ENCODE results near the gene SEC14L6. TPM values are rescaled to one million over a fixed set of nuclear protein-coding genes. Genes with fewer than 3 reads are reported as not detected.
A peak's percentile ranks its signal among the peaks of the same experiment; 100 is the strongest.

Gene SEC14L6
- total RNA-seq, 1 donor from 2014 or later: 14.8 TPM

DNA sequence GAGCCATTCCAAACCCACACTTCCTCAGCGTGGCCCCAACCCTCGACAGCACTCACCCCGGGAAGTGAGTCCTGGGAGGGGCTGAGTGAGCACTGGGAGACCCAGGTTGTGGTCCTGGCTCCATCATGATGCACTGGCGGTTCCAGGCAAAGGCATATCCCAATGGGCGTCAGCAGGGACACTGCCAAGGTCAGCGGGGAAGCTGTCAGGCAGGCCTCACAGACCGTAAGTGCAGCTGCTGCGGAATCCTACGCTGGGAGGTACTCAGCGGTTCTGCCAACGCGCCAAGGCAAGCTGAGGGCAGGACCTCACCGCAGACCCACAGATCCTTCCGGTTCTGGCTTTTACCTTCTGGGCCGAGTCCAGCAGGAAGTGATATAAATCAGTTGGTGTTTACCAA lies 29.3 kb upstream of the SEC14L6 start:
- intact Hi-C loops (cut with DNase I): no loop called here
- ATAC-seq (no peak), DNase-seq (no peak)
- H3K27ac ChIP-seq: no peak overlapping the region
- H3K4me3 ChIP-seq: no peak overlapping the region
- peaks cover 5% of the 10 kb centered on the region for H3K4me1 ChIP-seq
- no peaks in the 10 kb centered on the region for H3K27me3 ChIP-seq (ENCODE audit: low read depth)
- no peak for TF ChIP-seq CTCF (IDR thresholded peaks at IDR 0.05)
- H3K9me3 ChIP-seq: no peaks in the 10 kb centered on the region
- peaks cover 57% of the 10 kb centered on the region for H3K36me3 ChIP-seq

GRCh38 chr22:30574997-30575671 lies 28.6 kb upstream of the SEC14L6 start:
- Histone ChIP-seq H3K27ac (peak overlapping the region; percentile 46), H3K4me3 (peak overlapping the region; percentile 21), H3K4me1 (peaks cover 5% of the 10 kb centered on the region), H3K9me3 (no peaks in the 10 kb centered on the region), H3K36me3 (peaks cover 50% of the 10 kb centered on the region), H3K27me3 (ENCODE audit: low read depth) (no peaks in the 10 kb centered on the region)
- intact Hi-C loops (cut with DNase I): no loop called here
- DNase-seq (no peak), ATAC-seq (peak; percentile 23 to 64)
- TF ChIP-seq CTCF (IDR thresholded peaks at IDR 0.05): no peak

- intact Hi-C loops (cut with DNase I): no loop called here
- TF ChIP-seq CTCF (IDR thresholded peaks at IDR 0.05): no peak
- Histone ChIP-seq H3K4me1 (peaks cover 5% of the 10 kb centered on the region), H3K36me3 (peaks cover 42% of the 10 kb centered on the region), H3K27me3 (ENCODE audit: low read depth) (no peaks in the 10 kb centered on the region), H3K27ac (peak within 1 kb of the TSS; percentile 46), H3K4me3 (peak within 1 kb of the TSS; percentile 45), H3K9me3 (no peaks in the 10 kb centered on the region)
- ATAC-seq (peak; percentile 51 to 66), DNase-seq (no peak)
Measured at GRCh38 chr22:30574095-30574981, 27.8 kb upstream of the SEC14L6 start, which contains the start of gene GAL3ST1. Gene GAL3ST1 (minus strand): TSS chr22:30574665. CDS start chr22:30557392, 17,273 bp downstream.

DNA sequence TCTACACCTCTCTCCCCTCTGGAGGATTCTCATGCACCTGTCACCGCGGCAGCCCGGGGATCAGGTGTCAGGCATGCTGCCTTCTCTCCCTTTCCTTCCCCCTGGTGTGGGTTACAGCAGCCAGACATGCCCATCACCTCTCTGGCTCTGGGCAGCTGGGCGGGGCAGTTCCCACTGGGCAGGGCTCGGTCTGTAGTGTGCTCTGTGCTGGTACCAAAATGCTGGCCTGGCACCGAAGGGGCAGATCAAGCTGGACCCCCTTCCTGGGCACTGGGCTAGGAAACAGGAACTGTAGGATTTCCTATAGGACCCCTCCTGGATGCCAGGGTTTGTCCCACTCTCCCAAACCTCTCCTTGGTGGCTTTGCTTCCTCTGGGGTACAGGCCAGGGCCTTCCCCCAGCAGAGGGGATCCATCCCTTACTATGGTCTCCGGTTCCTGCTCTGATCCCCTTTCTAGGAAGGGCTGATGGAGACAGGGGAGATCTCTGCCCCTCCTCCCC lies 27.1 kb upstream of the SEC14L6 start:
- H3K4me3 ChIP-seq: peak overlapping the region; percentile 45
- no peak for DNase-seq
- H3K4me1 ChIP-seq: peaks cover 5% of the 10 kb centered on the region

More for the DNA sequence above, 27.1 kb upstream of the SEC14L6 start:
- H3K27me3 ChIP-seq (ENCODE audit: low read depth): no peaks in the 10 kb centered on the region
- H3K27ac ChIP-seq: no peak overlapping the region
- peak; percentile 24 to 59 for ATAC-seq
- no peaks in the 10 kb centered on the region for H3K9me3 ChIP-seq
- intact Hi-C loops (cut with DNase I): no loop called here
- TF ChIP-seq CTCF (IDR thresholded peaks at IDR 0.05): no peak
- peaks cover 35% of the 10 kb centered on the region for H3K36me3 ChIP-seq

Data from lower lobe of right lung (tissue), 2 donors.